ENCODE data around the gene TOX2.
A peak's percentile ranks its signal among the peaks of the same experiment; 100 is the strongest.

The TOX2 gene

GRCh38 chr20:44066645-44067606 is 152.3 kb downstream of the TOX2 start:
- DNase-seq, result no peak

GRCh38 chr20:44067650-44068081 is 153.0 kb downstream of the TOX2 start:
- no peak for DNase-seq

GRCh38 chr20:44068316-44069201 is 153.9 kb downstream of the TOX2 start:
- no peak for DNase-seq

GRCh38 chr20:44069203-44070011 is 154.8 kb downstream of the TOX2 start:
- DNase-seq, result peak; percentile 40

GRCh38 chr20:44070139-44070900 is 155.7 kb downstream of the TOX2 start:
- no peak for DNase-seq

GRCh38 chr20:44071057-44071456 is 156.4 kb downstream of the TOX2 start:
- no peak for DNase-seq

- no peak for DNase-seq
These were observed 157.0 kb downstream of the TOX2 start for GRCh38 chr20:44071526-44072111.

GRCh38 chr20:44072384-44072783 is 157.7 kb downstream of the TOX2 start:
- DNase-seq, result no peak

GRCh38 chr20:44073011-44073674 is 158.5 kb downstream of the TOX2 start:
- no peak for DNase-seq

GRCh38 chr20:44073675-44074071 is 159.0 kb downstream of the TOX2 start:
- DNase-seq, result no peak

- no peak for DNase-seq
These were observed 159.8 kb downstream of the TOX2 start for GRCh38 chr20:44074252-44075151.

GRCh38 chr20:44075191-44075949 is 160.7 kb downstream of the TOX2 start:
- DNase-seq, result no peak

GRCh38 chr20:44075950-44076232 is 161.2 kb downstream of the TOX2 start:
- no peak for DNase-seq

GRCh38 chr20:44079291-44079690 is 164.6 kb downstream of the TOX2 start:
- no peak for DNase-seq

- DNase-seq, result no peak
These were observed 165.4 kb downstream of the TOX2 start for GRCh38 chr20:44080064-44080463.

- peak; percentile 79 for DNase-seq
These were observed 166.1 kb downstream of the TOX2 start for GRCh38 chr20:44080646-44081267.

- DNase-seq, result no peak
These were observed 166.8 kb downstream of the TOX2 start for GRCh38 chr20:44081476-44081875.

- no peak for DNase-seq
These were observed 167.2 kb downstream of the TOX2 start for GRCh38 chr20:44081888-44082287.

Data from activated CD8-positive, alpha-beta memory T cell treated with anti-CD3 and anti-CD28 coated beads, Interleukin-2, amount 50 U/mL, for 4 hours (primary cell).